ENCODE results near the gene POGLUT2. TPM values are rescaled to one million over a fixed set of nuclear protein-coding genes. Genes with fewer than 3 reads are reported as not detected.

The POGLUT2 gene
- total and polyA plus RNA-seq, 4 donors = 4.0 to 7.5 (median 6.0) TPM

DNA sequence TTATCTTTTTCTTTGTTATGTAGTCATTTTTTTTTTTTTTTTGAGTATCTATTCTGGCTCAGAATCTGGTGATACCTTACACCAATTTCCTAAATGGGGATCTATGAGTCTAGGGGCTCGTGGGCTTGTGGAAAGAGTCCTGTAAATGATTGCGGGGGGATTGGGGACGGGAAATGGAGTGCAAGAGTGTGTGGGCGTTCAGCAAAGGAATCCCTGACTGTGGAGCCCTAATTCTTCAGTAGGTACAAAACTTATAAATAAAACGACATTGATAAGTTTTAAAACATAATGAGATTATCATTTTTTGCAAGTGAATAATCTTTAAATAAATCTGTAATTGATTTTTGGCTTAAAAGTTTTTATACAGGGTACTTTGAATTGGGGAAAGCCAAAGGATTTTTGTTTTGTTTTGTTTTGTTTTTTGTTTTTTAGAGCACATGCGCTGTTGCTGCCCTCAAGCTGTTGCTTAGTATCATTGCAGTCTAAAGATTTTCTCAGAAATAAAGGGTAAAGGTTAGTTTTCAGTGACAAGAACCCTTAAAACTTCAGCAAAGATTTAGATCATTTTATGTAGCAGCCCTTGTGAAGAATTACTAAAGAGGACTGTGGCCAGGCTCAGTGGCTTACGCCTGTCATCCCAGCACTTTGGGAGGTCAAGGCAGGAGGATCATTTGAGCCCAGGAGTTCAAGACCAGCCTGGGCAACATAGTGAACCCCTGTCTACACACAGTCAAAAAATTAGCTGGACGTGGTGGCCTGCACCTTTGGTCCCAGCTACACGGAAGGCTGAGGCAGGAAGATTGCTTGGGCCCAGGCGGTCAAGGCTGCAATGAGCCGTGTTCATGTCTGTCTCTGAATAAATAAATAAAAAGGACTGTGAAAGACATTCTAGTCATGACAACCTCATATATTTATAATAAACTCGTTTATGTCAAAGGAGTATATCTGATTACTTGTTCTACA, 48.8 kb upstream of the POGLUT2 start (continued):
- TF ChIP-seq, protein P1, sequence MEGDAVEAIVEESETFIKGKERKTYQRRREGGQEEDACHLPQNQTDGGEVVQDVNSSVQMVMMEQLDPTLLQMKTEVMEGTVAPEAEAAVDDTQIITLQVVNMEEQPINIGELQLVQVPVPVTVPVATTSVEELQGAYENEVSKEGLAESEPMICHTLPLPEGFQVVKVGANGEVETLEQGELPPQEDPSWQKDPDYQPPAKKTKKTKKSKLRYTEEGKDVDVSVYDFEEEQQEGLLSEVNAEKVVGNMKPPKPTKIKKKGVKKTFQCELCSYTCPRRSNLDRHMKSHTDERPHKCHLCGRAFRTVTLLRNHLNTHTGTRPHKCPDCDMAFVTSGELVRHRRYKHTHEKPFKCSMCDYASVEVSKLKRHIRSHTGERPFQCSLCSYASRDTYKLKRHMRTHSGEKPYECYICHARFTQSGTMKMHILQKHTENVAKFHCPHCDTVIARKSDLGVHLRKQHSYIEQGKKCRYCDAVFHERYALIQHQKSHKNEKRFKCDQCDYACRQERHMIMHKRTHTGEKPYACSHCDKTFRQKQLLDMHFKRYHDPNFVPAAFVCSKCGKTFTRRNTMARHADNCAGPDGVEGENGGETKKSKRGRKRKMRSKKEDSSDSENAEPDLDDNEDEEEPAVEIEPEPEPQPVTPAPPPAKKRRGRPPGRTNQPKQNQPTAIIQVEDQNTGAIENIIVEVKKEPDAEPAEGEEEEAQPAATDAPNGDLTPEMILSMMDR (IDR thresholded peaks at IDR 0.05; ENCODE audit: low read depth, low read length, missing input control) = peak; percentile 69
- TF ChIP-seq FOXA2 (IDR thresholded peaks at IDR 0.05) = no peak
- TF ChIP-seq, protein P2, sequence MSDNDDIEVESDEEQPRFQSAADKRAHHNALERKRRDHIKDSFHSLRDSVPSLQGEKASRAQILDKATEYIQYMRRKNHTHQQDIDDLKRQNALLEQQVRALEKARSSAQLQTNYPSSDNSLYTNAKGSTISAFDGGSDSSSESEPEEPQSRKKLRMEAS (IDR thresholded peaks at IDR 0.05) = no peak
- TF ChIP-seq YY1 (IDR thresholded peaks at IDR 0.05) = no peak
- TF ChIP-seq, protein P3, sequence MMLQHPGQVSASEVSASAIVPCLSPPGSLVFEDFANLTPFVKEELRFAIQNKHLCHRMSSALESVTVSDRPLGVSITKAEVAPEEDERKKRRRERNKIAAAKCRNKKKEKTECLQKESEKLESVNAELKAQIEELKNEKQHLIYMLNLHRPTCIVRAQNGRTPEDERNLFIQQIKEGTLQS (IDR thresholded peaks at IDR 0.05) = peak; percentile 17
- TF ChIP-seq GABPA (IDR thresholded peaks at IDR 0.05 in 1 of 2, conservative IDR thresholded peaks at IDR 0.05 in 1 of 2) = no peak

DNA sequence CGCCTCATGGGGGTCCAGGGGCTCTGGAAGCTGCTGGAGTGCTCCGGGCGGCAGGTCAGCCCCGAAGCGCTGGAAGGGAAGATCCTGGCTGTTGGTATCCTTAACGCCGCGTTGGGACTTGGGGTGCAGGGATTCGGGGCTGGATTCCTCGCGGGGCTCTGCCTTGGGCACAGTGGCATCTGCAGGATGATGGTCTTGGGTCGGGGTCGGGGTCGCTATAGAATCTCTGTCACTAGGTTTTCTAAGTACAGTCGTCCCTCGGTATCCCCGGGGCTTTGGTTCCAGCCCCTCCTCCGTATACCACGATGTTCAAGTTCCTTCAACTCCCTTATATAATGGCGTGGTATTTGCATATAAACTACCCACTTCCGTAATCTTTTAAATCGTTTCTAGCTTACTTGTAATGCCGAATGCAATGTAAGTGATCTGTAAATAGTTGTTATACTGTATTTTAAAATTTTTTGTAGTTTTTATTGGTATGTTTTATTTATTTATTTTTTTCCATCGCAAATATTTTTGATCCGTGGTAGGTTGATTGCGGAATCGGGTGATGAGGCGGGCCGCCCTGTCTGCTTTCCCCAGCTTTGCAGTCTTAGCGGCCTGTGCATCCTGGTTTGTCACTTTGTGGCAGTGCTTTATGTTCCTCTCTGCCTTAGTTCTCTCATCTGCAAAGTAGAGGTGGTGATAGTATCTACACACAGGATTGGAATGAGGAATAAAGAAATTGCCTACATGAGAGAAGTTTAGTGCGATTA, 47.7 kb upstream of the POGLUT2 start:
- Histone ChIP-seq H3K4me3 (ENCODE audit: low read depth in 1 of 3, low read length in 3 of 3) (peak overlapping the region; percentile 73 to 95 (median 93)), H3K9ac (ENCODE audit: low read depth in 1 of 2, low read length in 2 of 2) (peak overlapping the region; percentile 79 to 94), H3K27ac (ENCODE audit: low read depth in 1 of 2, low read length in 2 of 2) (peak overlapping the region; percentile 91 to 96), H3K36me3 (ENCODE audit: control insufficient read depth in 4 of 4, insufficient read depth in 3 of 4, low read depth in 1 of 4, low read length in 3 of 4) (no peaks in the 10 kb centered on the region), H3K4me1 (ENCODE audit: control insufficient read depth in 4 of 4, insufficient read depth in 4 of 4, low read length in 3 of 4) (peaks cover 3 to 35% (median 28%) of the 10 kb centered on the region in 4 donors), H3K9me3 (ENCODE audit: control insufficient read depth in 4 of 4, low read length in 3 of 4) (no peaks in the 10 kb centered on the region), H3K27me3 (ENCODE audit: control insufficient read depth in 4 of 4, insufficient read depth in 4 of 4, low read length in 3 of 4) (no peaks in the 10 kb centered on the region)
- under 1% methylated on average over 31 of the region's 31 CpGs for WGBS
- no peak for TF ChIP-seq NR2F2 (IDR thresholded peaks at IDR 0.05)
- peak in 1 of 2 donors; percentile 28 for TF ChIP-seq RAD21 (IDR thresholded peaks at IDR 0.05)
- DNase-seq (ENCODE audit: low spot score) = no peak

DNA sequence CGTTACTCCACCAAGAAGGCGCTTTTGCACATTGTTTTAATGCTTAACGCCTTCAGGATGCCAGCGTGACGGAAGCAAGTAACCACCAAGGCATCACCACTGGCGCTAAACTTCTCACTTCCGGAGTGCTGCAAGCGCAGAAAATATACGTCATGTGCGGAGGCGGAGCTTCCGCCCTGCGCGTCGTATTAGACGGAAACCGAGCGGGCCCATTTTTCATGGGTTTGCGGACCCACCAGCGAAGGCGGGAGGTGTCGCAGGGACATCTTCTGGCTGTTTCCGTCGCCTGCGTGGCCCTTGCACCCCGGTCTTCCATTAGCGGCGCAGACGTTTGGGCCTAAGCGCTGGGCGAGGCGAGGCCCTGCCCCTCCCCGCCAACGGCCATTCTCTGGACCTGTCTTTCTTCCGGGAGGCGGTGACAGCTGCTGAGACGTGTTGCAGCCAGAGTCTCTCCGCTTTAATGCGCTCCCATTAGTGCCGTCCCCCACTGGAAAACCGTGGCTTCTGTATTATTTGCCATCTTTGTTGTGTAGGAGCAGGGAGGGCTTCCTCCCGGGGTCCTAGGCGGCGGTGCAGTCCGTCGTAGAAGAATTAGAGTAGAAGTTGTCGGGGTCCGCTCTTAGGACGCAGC, 47.0 kb upstream of the POGLUT2 start, which contains the start of gene ERCC5:
Gene ERCC5 (plus strand): TSS at position 403 of the 631 bp plus-strand sequence. CDS start 235 bp downstream, outside the sequence.
- Histone ChIP-seq H3K4me3 (ENCODE audit: low read depth in 1 of 3, low read length in 3 of 3) (peak within 1 kb of the TSS; percentile 73 to 95 (median 93)), H3K9me3 (ENCODE audit: control insufficient read depth in 4 of 4, low read length in 3 of 4) (no peaks in the 10 kb centered on the region), H3K27ac (ENCODE audit: low read depth in 1 of 2, low read length in 2 of 2) (peak within 1 kb of the TSS; percentile 91 to 96), H3K27me3 (ENCODE audit: control insufficient read depth in 4 of 4, insufficient read depth in 4 of 4, low read length in 3 of 4) (no peaks in the 10 kb centered on the region), H3K36me3 (ENCODE audit: control insufficient read depth in 4 of 4, insufficient read depth in 3 of 4, low read depth in 1 of 4, low read length in 3 of 4) (no peaks in the 10 kb centered on the region), H3K4me1 (ENCODE audit: control insufficient read depth in 4 of 4, insufficient read depth in 4 of 4, low read length in 3 of 4) (peaks cover 3 to 35% (median 28%) of the 10 kb centered on the region in 4 donors), H3K9ac (ENCODE audit: low read depth in 1 of 2, low read length in 2 of 2) (peak within 1 kb of the TSS; percentile 79 to 94)
- whole genome bisulfite sequencing = under 1% methylated on average over 49 of the region's 49 CpGs
- DNase-seq (ENCODE audit: low spot score) = peak; percentile 96
- TF ChIP-seq, protein P3 (IDR thresholded peaks at IDR 0.05) = peak; percentile 64
- TF ChIP-seq GABPA (IDR thresholded peaks at IDR 0.05 in 1 of 2, conservative IDR thresholded peaks at IDR 0.05 in 1 of 2) = peak; percentile 97 to 99
- TF ChIP-seq RXRA (IDR thresholded peaks at IDR 0.05) = peak; percentile 76 to 84
- peak; percentile 76 to 98 for TF ChIP-seq EGR1 (IDR thresholded peaks at IDR 0.05; ENCODE audit: low read depth in 2 of 2)
- peak; percentile 98 for TF ChIP-seq YY1 (IDR thresholded peaks at IDR 0.05)
- TF ChIP-seq JUND (IDR thresholded peaks at IDR 0.05) = peak; percentile 67 to 83
- TF ChIP-seq, protein P2 (IDR thresholded peaks at IDR 0.05) = peak; percentile 95
- TF ChIP-seq, protein P4, sequence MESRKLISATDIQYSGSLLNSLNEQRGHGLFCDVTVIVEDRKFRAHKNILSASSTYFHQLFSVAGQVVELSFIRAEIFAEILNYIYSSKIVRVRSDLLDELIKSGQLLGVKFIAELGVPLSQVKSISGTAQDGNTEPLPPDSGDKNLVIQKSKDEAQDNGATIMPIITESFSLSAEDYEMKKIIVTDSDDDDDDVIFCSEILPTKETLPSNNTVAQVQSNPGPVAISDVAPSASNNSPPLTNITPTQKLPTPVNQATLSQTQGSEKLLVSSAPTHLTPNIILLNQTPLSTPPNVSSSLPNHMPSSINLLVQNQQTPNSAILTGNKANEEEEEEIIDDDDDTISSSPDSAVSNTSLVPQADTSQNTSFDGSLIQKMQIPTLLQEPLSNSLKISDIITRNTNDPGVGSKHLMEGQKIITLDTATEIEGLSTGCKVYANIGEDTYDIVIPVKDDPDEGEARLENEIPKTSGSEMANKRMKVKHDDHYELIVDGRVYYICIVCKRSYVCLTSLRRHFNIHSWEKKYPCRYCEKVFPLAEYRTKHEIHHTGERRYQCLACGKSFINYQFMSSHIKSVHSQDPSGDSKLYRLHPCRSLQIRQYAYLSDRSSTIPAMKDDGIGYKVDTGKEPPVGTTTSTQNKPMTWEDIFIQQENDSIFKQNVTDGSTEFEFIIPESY (IDR thresholded peaks at IDR 0.05) = peak; percentile 97
- TF ChIP-seq SP1 (IDR thresholded peaks at IDR 0.05) = peak; percentile 90
- peak; percentile 12 for TF ChIP-seq FOXA2 (IDR thresholded peaks at IDR 0.05)
- peak; percentile 75 for TF ChIP-seq TAF1 (conservative IDR thresholded peaks at IDR 0.05)
- TF ChIP-seq RAD21 (IDR thresholded peaks at IDR 0.05) = peak; percentile 52 to 60
- TF ChIP-seq HNF4A (conservative IDR thresholded peaks at IDR 0.05) = peak; percentile 66 to 69
- peak; percentile 35 for TF ChIP-seq HNF4G (IDR thresholded peaks at IDR 0.05)
- TF ChIP-seq, protein P1 (IDR thresholded peaks at IDR 0.05; ENCODE audit: low read depth, low read length, missing input control) = peak; percentile 9
- TF ChIP-seq NR2F2 (IDR thresholded peaks at IDR 0.05) = peak; percentile 83
- TF ChIP-seq FOXA1 (IDR thresholded peaks at IDR 0.05) = peak; percentile 88

All from liver (tissue), 9 donors.